ENCODE results near the gene AGXT2.

The AGXT2 gene

GRCh38 chr5:35047785-35048404, at the start of gene AGXT2:
AGXT2 (minus strand) TSS chr5:35047949; CDS start chr5:35047892, 57 bp downstream.
- no peak for DNase-seq (ENCODE audit: low spot score in 2 of 2)
- H3K4me1 Mint-ChIP-seq, result no peaks in the 10 kb centered on the region
- H3K27me3 Mint-ChIP-seq, result peaks cover 10% of the 10 kb centered on the region
- no peaks in the 10 kb centered on the region for H3K36me3 Mint-ChIP-seq
- no peak within 1 kb of the TSS for H3K4me3 Mint-ChIP-seq
- H3K9me3 Mint-ChIP-seq, result no peaks in the 10 kb centered on the region
- H3K27ac Mint-ChIP-seq, result no peak within 1 kb of the TSS
- ATAC-seq (ENCODE audit: low read depth), result no peak

- no peak overlapping the region for H3K27ac Mint-ChIP-seq
- ATAC-seq (ENCODE audit: low read depth) (no peak), DNase-seq (ENCODE audit: low spot score in 2 of 2) (no peak)
These were observed 49.2 kb upstream of the AGXT2 start for GRCh38 chr5:35096932-35097331.

GRCh38 chr5:35096216-35096615, 48.5 kb upstream of the AGXT2 start:
- Mint-ChIP-seq H3K27ac (no peak overlapping the region), H3K36me3 (no peaks in the 10 kb centered on the region), H3K9me3 (no peaks in the 10 kb centered on the region), H3K4me1 (peaks cover 6% of the 10 kb centered on the region), H3K27me3 (peaks cover 1% of the 10 kb centered on the region), H3K4me3 (no peak overlapping the region)
- DNase-seq (ENCODE audit: low spot score in 2 of 2), result no peak
- no peak for ATAC-seq (ENCODE audit: low read depth)

More at GRCh38 chr5:35096932-35097331, 49.2 kb upstream of the AGXT2 start:
- no peak overlapping the region for H3K4me3 Mint-ChIP-seq
- H3K4me1 Mint-ChIP-seq, result peaks cover 6% of the 10 kb centered on the region
- no peaks in the 10 kb centered on the region for H3K36me3 Mint-ChIP-seq
- H3K27me3 Mint-ChIP-seq, result peaks cover 1% of the 10 kb centered on the region
- no peaks in the 10 kb centered on the region for H3K9me3 Mint-ChIP-seq

- H3K27me3 Mint-ChIP-seq, result peaks cover 1% of the 10 kb centered on the region
- H3K4me1 Mint-ChIP-seq, result peaks cover 6% of the 10 kb centered on the region
These were observed 47.6 kb upstream of the AGXT2 start for GRCh38 chr5:35095366-35095765.

GRCh38 chr5:35094948-35095347, 47.2 kb upstream of the AGXT2 start:
- DNase-seq (ENCODE audit: low spot score in 2 of 2) (no peak), ATAC-seq (ENCODE audit: low read depth) (no peak)
- no peaks in the 10 kb centered on the region for H3K36me3 Mint-ChIP-seq
- no peak overlapping the region for H3K27ac Mint-ChIP-seq
- H3K4me3 Mint-ChIP-seq, result no peak overlapping the region
- H3K9me3 Mint-ChIP-seq, result no peaks in the 10 kb centered on the region
- H3K27me3 Mint-ChIP-seq, result peaks cover 1% of the 10 kb centered on the region
- peaks cover 6% of the 10 kb centered on the region for H3K4me1 Mint-ChIP-seq

More at GRCh38 chr5:35095366-35095765, 47.6 kb upstream of the AGXT2 start:
- no peak for ATAC-seq (ENCODE audit: low read depth)
- H3K27ac Mint-ChIP-seq, result no peak overlapping the region
- no peaks in the 10 kb centered on the region for H3K9me3 Mint-ChIP-seq
- DNase-seq (ENCODE audit: low spot score in 2 of 2), result no peak
- no peaks in the 10 kb centered on the region for H3K36me3 Mint-ChIP-seq
- H3K4me3 Mint-ChIP-seq, result no peak overlapping the region

GRCh38 chr5:35092703-35093102, 45.0 kb upstream of the AGXT2 start:
- Mint-ChIP-seq H3K36me3 (no peaks in the 10 kb centered on the region), H3K4me1 (peaks cover 6% of the 10 kb centered on the region), H3K27ac (no peak overlapping the region), H3K9me3 (no peaks in the 10 kb centered on the region), H3K27me3 (peaks cover 2% of the 10 kb centered on the region), H3K4me3 (no peak overlapping the region)
- no peak for ATAC-seq (ENCODE audit: low read depth)
- no peak for DNase-seq (ENCODE audit: low spot score in 2 of 2)

GRCh38 chr5:35091704-35092103, 44.0 kb upstream of the AGXT2 start:
- no peaks in the 10 kb centered on the region for H3K36me3 Mint-ChIP-seq
- H3K9me3 Mint-ChIP-seq, result no peaks in the 10 kb centered on the region
- DNase-seq (ENCODE audit: low spot score in 2 of 2) (no peak), ATAC-seq (ENCODE audit: low read depth) (no peak)
- H3K4me1 Mint-ChIP-seq, result peaks cover 6% of the 10 kb centered on the region
- H3K27ac Mint-ChIP-seq, result no peak overlapping the region
- H3K4me3 Mint-ChIP-seq, result no peak overlapping the region
- peaks cover 5% of the 10 kb centered on the region for H3K27me3 Mint-ChIP-seq

GRCh38 chr5:35089334-35090314, 41.9 kb upstream of the AGXT2 start:
- DNase-seq (ENCODE audit: low spot score in 2 of 2) (peak; percentile 58 to 62), ATAC-seq (ENCODE audit: low read depth) (peak; percentile 51)
- no peaks in the 10 kb centered on the region for H3K9me3 Mint-ChIP-seq
- no peak overlapping the region for H3K27ac Mint-ChIP-seq
- H3K4me1 Mint-ChIP-seq, result peaks cover 6% of the 10 kb centered on the region
- no peaks in the 10 kb centered on the region for H3K36me3 Mint-ChIP-seq
- H3K4me3 Mint-ChIP-seq, result no peak overlapping the region
- peaks cover 5% of the 10 kb centered on the region for H3K27me3 Mint-ChIP-seq

GRCh38 chr5:35087991-35088390, 40.2 kb upstream of the AGXT2 start:
- H3K9me3 Mint-ChIP-seq, result no peaks in the 10 kb centered on the region
- peaks cover 5% of the 10 kb centered on the region for H3K27me3 Mint-ChIP-seq
- H3K4me3 Mint-ChIP-seq, result no peak overlapping the region
- no peaks in the 10 kb centered on the region for H3K36me3 Mint-ChIP-seq
- DNase-seq (ENCODE audit: low spot score in 2 of 2) (no peak), ATAC-seq (ENCODE audit: low read depth) (no peak)
- H3K27ac Mint-ChIP-seq, result no peak overlapping the region
- peaks cover 2% of the 10 kb centered on the region for H3K4me1 Mint-ChIP-seq

GRCh38 chr5:35083150-35083549, 35.4 kb upstream of the AGXT2 start:
- DNase-seq (ENCODE audit: low spot score in 2 of 2), result no peak
- Mint-ChIP-seq H3K27ac (no peak overlapping the region), H3K9me3 (no peaks in the 10 kb centered on the region), H3K27me3 (peaks cover 3% of the 10 kb centered on the region), H3K36me3 (no peaks in the 10 kb centered on the region), H3K4me1 (no peaks in the 10 kb centered on the region), H3K4me3 (no peak overlapping the region)
- ATAC-seq (ENCODE audit: low read depth), result no peak

GRCh38 chr5:35082530-35082929, 34.8 kb upstream of the AGXT2 start:
- H3K4me1 Mint-ChIP-seq, result no peaks in the 10 kb centered on the region
- H3K9me3 Mint-ChIP-seq, result no peaks in the 10 kb centered on the region
- no peak overlapping the region for H3K27ac Mint-ChIP-seq
- ATAC-seq (ENCODE audit: low read depth), result no peak
- peaks cover 3% of the 10 kb centered on the region for H3K27me3 Mint-ChIP-seq
- no peak overlapping the region for H3K4me3 Mint-ChIP-seq
- no peak for DNase-seq (ENCODE audit: low spot score in 2 of 2)
- no peaks in the 10 kb centered on the region for H3K36me3 Mint-ChIP-seq

- no peak for DNase-seq (ENCODE audit: low spot score in 2 of 2)
- Mint-ChIP-seq H3K27ac (no peak overlapping the region), H3K27me3 (no peaks in the 10 kb centered on the region), H3K36me3 (no peaks in the 10 kb centered on the region), H3K4me1 (no peaks in the 10 kb centered on the region), H3K4me3 (no peak overlapping the region), H3K9me3 (no peaks in the 10 kb centered on the region)
- no peak for ATAC-seq (ENCODE audit: low read depth)
These were observed 33.4 kb upstream of the AGXT2 start for GRCh38 chr5:35081134-35081533.

GRCh38 chr5:35073160-35073559, 25.4 kb upstream of the AGXT2 start:
- no peak for DNase-seq (ENCODE audit: low spot score in 2 of 2)
- Mint-ChIP-seq H3K27me3 (peaks cover 5% of the 10 kb centered on the region), H3K4me1 (no peaks in the 10 kb centered on the region), H3K27ac (no peak overlapping the region), H3K9me3 (peaks cover 4% of the 10 kb centered on the region), H3K36me3 (no peaks in the 10 kb centered on the region), H3K4me3 (no peak overlapping the region)
- ATAC-seq (ENCODE audit: low read depth), result no peak

GRCh38 chr5:35069188-35069587, 21.4 kb upstream of the AGXT2 start:
- peaks cover 5% of the 10 kb centered on the region for H3K27me3 Mint-ChIP-seq
- peaks cover 4% of the 10 kb centered on the region for H3K9me3 Mint-ChIP-seq
- H3K4me3 Mint-ChIP-seq, result no peak overlapping the region
- ATAC-seq (ENCODE audit: low read depth), result no peak
- H3K27ac Mint-ChIP-seq, result no peak overlapping the region
- H3K4me1 Mint-ChIP-seq, result peaks cover 11% of the 10 kb centered on the region
- H3K36me3 Mint-ChIP-seq, result no peaks in the 10 kb centered on the region
- DNase-seq (ENCODE audit: low spot score in 2 of 2), result no peak

Data from memory B cell (primary cell).